Smooth muscle cell (in vitro differentiated cells): ENCODE data around the gene DOCK9. TPM values are rescaled to one million over a fixed set of nuclear protein-coding genes. Genes with fewer than 3 reads are reported as not detected.

ENCODE experiments used
- DNase-seq: peaks from one replicate; lab custom pipeline; 2025; ENCODE audit not compliant: unreplicated experiment; lab: John Stamatoyannopoulos, UW
- H2AFZ ChIP-seq: fragments of 200-600 bp; sonication (generic); 2 replicates; pipeline ENCODE4 v1.6.0; 2016; ENCODE audit warnings: antibody characterized with exemption, low read depth, mild to moderate bottlenecking
- H3F3A ChIP-seq: fragments of 200-600 bp; sonication (generic); 2 replicates; pipeline ENCODE4 v1.6.0; 2017; ENCODE audit warnings: antibody characterized with exemption, low read depth
- H3K27ac ChIP-seq: fragments of 200-600 bp; sonication (generic); 2 replicates; pipeline ENCODE4 v1.5.1; 2016; ENCODE audit warnings: low read depth, mild to moderate bottlenecking
- H3K27me3 ChIP-seq: fragments of 200-600 bp; sonication (generic); 2 replicates; pipeline ENCODE4 v1.6.1; 2016; ENCODE audit warnings: low read depth, mild to moderate bottlenecking
- H3K36me3 ChIP-seq: fragments of 200-600 bp; sonication (generic); 2 replicates; pipeline ENCODE4 v1.5.1; 2016; ENCODE audit warnings: low read depth
- H3K4me1 ChIP-seq: fragments of 200-600 bp; sonication (generic); 2 replicates; pipeline ENCODE4 v1.5.1; 2016; ENCODE audit warnings: low read depth
- H3K4me2 ChIP-seq: fragments of 200-600 bp; sonication (generic); 2 replicates; pipeline ENCODE4 v1.6.0; 2016; ENCODE audit warnings: mild to moderate bottlenecking
- H3K4me3 ChIP-seq: fragments of 200-600 bp; sonication (generic); 2 replicates; pipeline ENCODE4 v1.5.1; 2016; ENCODE audit warnings: mild to moderate bottlenecking
- H3K79me2 ChIP-seq: fragments of 200-600 bp; sonication (generic); 2 replicates; pipeline ENCODE4 v1.6.0; 2016; ENCODE audit warnings: low read depth, mild to moderate bottlenecking
- H3K9ac ChIP-seq: fragments of 200-600 bp; sonication (generic); 2 replicates; pipeline ENCODE4 v1.6.0; 2016; ENCODE audit warnings: low read depth
- H3K9me3 ChIP-seq: fragments of 200-600 bp; sonication (generic); replicated peaks from 2 replicates; pipeline ENCODE4 v1.5.1; 2016; ENCODE audit warnings: low read depth
- H4K20me1 ChIP-seq: fragments of 200-600 bp; sonication (generic); 2 replicates; pipeline ENCODE4 v1.6.0; 2016; ENCODE audit warnings: low read depth
- CTCF ChIP-seq: fragments of 200-600 bp; sonication (generic); IDR thresholded peaks from 2 replicates; pipeline ENCODE4 v1.5.1; 2017; ENCODE audit warnings: borderline replicate concordance, mild to moderate bottlenecking, antibody characterized with exemption; ENCODE audit not compliant: insufficient read depth, poor library complexity, severe bottlenecking
- WGBS: methylation state at CpG from one replicate; pipeline ENCODE4 v1.1.7; 2016; ENCODE audit warnings: low lambda C conversion rate; 5-methylcytosine and 5-hydroxymethylcytosine counted together
- polyA plus RNA-seq: library from polyadenylated mRNA; unstranded; fragments of >200 nt; fragmentation: Nextera tagmentation; extraction: Ambion mirVana; gene quantifications from 2 replicates; pipeline ENCODE4 v1.2.1, GENCODE V29; 2016
- total RNA-seq: library from RNA; depleted of rRNA; stranded (reverse); fragments of >200 nt; gene quantifications from 2 replicates; pipeline ENCODE4 v1.2.3, GENCODE V29; 2014

Gene DOCK9
- total and polyA plus RNA-seq, 2 experiments from 2014 or later = 5.7 to 25.1 TPM

GRCh38 chr13:99007414-99007986 lies 29.6 kb upstream of the DOCK9 start:
- Histone ChIP-seq H2AFZ (no peak overlapping the region), H3K4me3 (no peak overlapping the region), H3K36me3 (no peaks in the 10 kb centered on the region), H3K9me3 (no peaks in the 10 kb centered on the region), H3K4me2 (no peak overlapping the region), H3K27ac (no peak overlapping the region), H3K79me2 (peaks cover 3% of the 10 kb centered on the region), H4K20me1 (no peaks in the 10 kb centered on the region), H3K9ac (no peak overlapping the region), H3K4me1 (no peaks in the 10 kb centered on the region), H3K27me3 (no peaks in the 10 kb centered on the region), H3F3A (no peaks in the 10 kb centered on the region)
- WGBS = 89% methylated on average over 1 of the region's 1 CpG
- TF ChIP-seq CTCF = no peak
- no peak for DNase-seq

- Histone ChIP-seq H2AFZ (no peak overlapping the region), H3K27me3 (no peaks in the 10 kb centered on the region), H3K4me1 (no peaks in the 10 kb centered on the region), H3K4me3 (no peak overlapping the region), H3K9ac (no peak overlapping the region), H3K9me3 (no peaks in the 10 kb centered on the region), H3K4me2 (no peak overlapping the region), H3K36me3 (no peaks in the 10 kb centered on the region), H4K20me1 (no peaks in the 10 kb centered on the region), H3F3A (no peaks in the 10 kb centered on the region), H3K27ac (no peak overlapping the region), H3K79me2 (peaks cover 3% of the 10 kb centered on the region)
- no peak for TF ChIP-seq CTCF
- DNase-seq = no peak
Measured at GRCh38 chr13:99005609-99006008, 27.7 kb upstream of the DOCK9 start.

GRCh38 chr13:99004978-99005377 lies 27.1 kb upstream of the DOCK9 start:
- TF ChIP-seq CTCF = no peak
- Histone ChIP-seq H3K27me3 (no peaks in the 10 kb centered on the region), H3K36me3 (no peaks in the 10 kb centered on the region), H3F3A (no peaks in the 10 kb centered on the region), H3K4me3 (no peak overlapping the region), H3K9ac (no peak overlapping the region), H3K9me3 (no peaks in the 10 kb centered on the region), H4K20me1 (no peaks in the 10 kb centered on the region), H3K27ac (no peak overlapping the region), H3K4me2 (no peak overlapping the region), H3K4me1 (no peaks in the 10 kb centered on the region), H2AFZ (no peak overlapping the region), H3K79me2 (peaks cover 3% of the 10 kb centered on the region)
- WGBS = 86% methylated on average over 3 of the region's 3 CpGs
- no peak for DNase-seq

DNA sequence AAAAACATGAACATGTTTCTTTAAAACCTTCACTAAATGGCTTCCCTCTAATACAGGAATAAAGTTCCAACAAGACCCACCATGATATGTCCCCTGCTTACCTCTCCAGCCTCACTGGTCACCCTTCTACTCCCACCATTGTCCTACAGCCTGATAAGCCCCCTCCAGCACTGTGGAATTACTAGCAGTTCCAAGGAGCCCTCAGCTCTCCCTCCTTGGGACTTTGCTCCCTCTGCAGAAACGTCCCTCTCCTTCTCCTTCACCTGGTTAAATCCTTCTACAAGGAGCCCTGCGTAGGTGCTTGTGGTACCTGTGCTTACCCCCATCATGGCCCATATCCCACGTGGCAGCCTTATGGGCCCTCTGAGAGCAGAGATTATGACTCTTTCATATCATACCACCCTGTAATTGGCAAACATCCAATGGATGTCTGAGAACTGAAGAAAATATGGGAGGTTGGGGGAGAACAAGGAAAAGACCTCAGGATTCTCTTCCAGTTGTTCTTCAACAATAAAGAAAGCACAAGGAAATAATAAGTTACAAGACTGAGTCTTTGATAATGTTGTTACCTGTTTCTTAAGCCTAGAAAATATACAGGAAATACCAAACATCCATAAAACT lies 26.1 kb upstream of the DOCK9 start:
- H3K27ac ChIP-seq = no peak overlapping the region
- no peak overlapping the region for H2AFZ ChIP-seq
- no peaks in the 10 kb centered on the region for H3K4me1 ChIP-seq
- H3K79me2 ChIP-seq = peaks cover 3% of the 10 kb centered on the region
- H3F3A ChIP-seq = no peaks in the 10 kb centered on the region
- no peak overlapping the region for H3K9ac ChIP-seq
- H3K9me3 ChIP-seq = no peaks in the 10 kb centered on the region
- no peak overlapping the region for H3K4me3 ChIP-seq
- H3K4me2 ChIP-seq = no peak overlapping the region
- 90% methylated on average over 3 of the region's 3 CpGs for WGBS
- no peak for TF ChIP-seq CTCF
- H4K20me1 ChIP-seq = no peaks in the 10 kb centered on the region
- H3K27me3 ChIP-seq = no peaks in the 10 kb centered on the region
- no peaks in the 10 kb centered on the region for H3K36me3 ChIP-seq
- no peak for DNase-seq
